GM21576 (cell line): Measurements from ENCODE around the gene ZBTB33.

Experiments used
- ATAC-seq: cut with Tn5 transposase; IDR thresholded peaks from one replicate; pipeline ENCODE4 v1.9.1; 2021; ENCODE audit warnings: mild to moderate bottlenecking, moderate library complexity; ENCODE audit not compliant: unreplicated experiment

The ZBTB33 gene

DNA sequence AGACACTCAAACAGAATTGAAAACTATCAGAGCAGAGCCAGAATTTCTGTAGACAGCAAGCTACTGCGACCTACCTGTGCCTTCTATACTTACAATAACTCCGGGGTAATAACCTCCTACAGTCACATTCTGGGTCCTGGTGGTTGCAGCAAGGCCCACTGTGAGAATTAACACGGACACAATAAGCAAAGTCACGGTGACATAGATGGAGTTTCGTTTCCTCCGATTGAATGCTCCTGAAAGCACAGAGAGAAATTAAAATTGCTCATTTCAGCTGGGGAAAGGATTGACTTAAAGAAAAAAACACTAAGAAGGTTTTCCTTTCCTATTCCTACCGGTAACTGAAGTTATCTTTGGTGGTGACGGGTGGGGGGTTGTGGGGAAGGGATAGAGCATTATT lies 53.6 kb downstream of the ZBTB33 start:
- no peak for ATAC-seq

DNA sequence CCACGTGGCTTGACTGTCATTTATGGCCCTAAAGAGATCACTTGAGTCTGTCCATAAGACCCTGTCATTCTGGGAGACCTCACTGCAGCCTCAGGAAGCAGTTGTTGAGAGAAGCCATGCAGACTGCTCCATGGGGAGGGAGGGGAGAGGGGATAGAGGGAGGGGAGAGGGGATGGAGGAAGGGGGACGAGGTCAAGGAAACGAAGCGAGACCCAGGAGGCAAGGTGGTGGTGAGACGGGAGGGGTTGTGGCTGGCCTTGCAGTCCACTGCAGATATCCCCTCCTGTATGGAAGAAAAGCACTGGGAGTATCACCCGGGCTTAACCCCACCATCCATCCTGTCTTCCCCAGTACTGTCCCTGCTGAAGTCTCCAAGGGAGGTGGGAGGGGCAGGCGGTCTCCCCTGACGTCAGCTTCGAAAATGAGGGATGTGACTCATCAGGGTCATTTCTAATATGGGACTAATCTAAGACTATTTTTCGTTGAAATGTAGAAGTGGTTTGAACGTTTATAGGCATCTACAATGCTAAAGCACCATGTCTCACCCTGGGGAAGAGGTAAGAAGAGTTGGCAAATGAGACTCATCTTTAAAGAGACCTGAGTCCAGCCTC lies 55.0 kb downstream of the ZBTB33 start:
- no peak for ATAC-seq

DNA sequence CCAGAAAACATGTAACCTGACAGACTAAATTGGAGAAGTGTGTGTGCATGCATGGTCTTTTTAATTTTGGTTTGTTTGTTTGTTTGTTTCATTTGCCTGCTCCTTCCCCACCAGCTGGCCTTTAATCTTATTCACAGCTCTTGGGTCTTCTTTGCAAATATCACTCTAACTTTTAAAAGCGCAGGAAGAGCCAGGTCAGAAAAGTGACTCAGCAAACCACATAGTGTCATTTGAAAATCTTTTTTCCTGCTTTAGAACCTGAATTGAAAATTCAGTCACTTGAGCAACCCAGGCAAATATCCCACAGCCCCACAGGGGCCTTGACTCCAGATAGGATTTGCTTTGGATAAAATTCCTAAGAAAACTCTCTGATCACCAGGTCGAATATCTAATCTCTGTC lies 56.0 kb downstream of the ZBTB33 start:
- ATAC-seq = no peak
